NCI-H1048 (cell line): ENCODE measurements around the gene TAL1.
"Not testable (repeated sequence)": the region's sequence is repeated elsewhere in the genome, so short reads cannot be mapped to it uniquely, and the experiment has no call there.

Experiments
- DNase-seq: peaks from one replicate; lab custom pipeline; 2025; lab: John Stamatoyannopoulos, UW

TAL1 gene

GRCh38 chr1:47232187-47232874 lies at the start of gene TAL1:
Gene TAL1 (minus strand): TSS chr1:47232225. CDS start chr1:47225888, 6,337 bp downstream.
- no peak for DNase-seq

GRCh38 chr1:47280142-47280541 lies 48.1 kb upstream of the TAL1 start:
- no peak for DNase-seq

- DNase-seq = no peak
These were observed 44.8 kb upstream of the TAL1 start for GRCh38 chr1:47276850-47277249.

- not testable (repeated sequence) for DNase-seq
These were observed 43.8 kb upstream of the TAL1 start for GRCh38 chr1:47275811-47276210.

GRCh38 chr1:47265529-47265928 lies 33.5 kb upstream of the TAL1 start:
- DNase-seq = not testable (repeated sequence)

DNA sequence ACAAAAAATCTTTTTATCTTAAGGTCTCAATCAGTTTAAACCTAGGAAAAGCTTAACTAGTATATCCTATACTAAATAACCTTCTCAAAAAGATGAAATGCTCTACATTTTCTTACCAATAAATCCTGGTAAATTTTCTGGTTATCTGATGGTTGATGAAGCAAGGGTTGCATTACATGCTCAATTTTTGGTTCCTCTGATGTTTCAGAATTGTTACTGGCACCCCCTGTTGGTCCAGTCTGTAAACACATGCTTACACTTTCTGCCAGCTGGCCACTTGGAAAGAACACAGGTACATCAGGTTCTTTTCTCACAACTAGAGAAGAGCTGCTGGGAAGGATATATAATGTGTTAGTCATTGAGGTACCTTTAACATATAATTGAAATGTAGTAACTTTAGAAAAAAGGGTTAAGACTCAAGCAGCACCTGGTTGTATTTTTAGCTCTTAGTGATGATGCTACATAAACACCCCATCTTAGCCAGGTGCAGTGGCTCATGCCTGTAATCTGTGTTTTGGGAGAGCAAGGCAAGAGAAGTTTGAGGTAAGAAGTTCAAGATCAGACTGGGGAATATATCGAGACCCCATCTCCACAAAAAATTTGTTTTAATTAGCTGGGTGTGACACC lies 30.9 kb upstream of the TAL1 start:
- no peak for DNase-seq

GRCh38 chr1:47257224-47257623 lies 25.2 kb upstream of the TAL1 start:
- no peak for DNase-seq

DNA sequence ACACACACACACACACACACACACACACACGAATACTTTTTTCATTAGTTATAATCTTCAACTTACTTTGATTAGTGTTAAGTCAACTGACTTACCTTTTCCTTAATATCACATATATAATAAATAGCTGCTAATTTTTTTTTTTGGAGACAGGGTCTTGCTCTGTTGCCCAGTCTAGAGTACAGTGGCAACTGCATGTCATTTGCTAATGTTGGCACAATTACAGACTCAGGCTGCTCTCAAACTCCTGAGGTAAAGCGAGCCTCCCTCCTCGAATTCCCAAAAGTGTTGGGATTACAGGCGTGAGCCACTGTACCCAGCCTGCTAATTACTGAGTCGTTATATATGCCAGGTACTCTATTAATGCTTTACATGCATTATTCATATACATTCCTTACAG lies 20.8 kb upstream of the TAL1 start:
- no peak for DNase-seq

DNA sequence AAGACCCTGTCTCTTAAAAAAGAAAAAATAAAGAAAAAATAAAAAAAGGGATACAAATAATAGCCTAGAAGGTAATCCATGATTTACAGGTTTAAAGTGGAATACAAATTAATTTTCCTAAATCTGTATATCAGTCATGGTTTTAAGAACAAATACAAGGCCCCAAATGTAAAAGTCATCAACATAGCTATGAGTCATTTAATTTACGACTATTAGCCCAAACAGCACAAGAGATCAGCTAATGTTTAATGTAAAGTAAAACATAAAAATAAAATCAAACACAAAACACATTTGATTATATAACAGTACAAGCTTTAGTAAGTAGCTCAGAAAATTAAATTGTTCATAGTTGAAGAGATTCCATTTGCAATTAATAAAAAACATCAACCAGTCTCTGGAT lies 20.3 kb upstream of the TAL1 start:
- DNase-seq = no peak

- no peak for DNase-seq
These were observed 17.7 kb upstream of the TAL1 start for GRCh38 chr1:47249755-47250154.

GRCh38 chr1:47244339-47244862 lies 12.4 kb upstream of the TAL1 start:
- DNase-seq = no peak

DNA sequence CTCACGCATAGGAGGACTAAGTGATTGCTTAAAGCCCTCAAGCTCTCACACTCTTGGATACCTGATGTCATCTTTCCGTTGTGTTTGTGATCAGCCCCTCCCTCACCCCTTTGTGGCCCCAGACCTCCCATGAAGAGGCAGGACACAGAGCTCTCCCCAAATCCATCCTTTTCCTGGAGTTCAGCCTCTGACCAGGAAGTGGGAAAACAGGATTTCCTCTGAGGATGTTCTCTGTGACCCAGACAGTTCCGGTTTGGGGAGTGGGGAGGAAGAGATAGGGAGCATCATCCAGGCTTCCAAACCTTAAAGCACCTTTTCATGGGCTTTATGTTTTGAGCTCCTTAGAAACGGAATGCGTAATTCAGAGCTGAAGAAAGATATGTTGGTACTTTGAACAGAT lies 11.9 kb upstream of the TAL1 start:
- no peak for DNase-seq

GRCh38 chr1:47241114-47242113 lies 9.4 kb upstream of the TAL1 start:
- no peak for DNase-seq

DNA sequence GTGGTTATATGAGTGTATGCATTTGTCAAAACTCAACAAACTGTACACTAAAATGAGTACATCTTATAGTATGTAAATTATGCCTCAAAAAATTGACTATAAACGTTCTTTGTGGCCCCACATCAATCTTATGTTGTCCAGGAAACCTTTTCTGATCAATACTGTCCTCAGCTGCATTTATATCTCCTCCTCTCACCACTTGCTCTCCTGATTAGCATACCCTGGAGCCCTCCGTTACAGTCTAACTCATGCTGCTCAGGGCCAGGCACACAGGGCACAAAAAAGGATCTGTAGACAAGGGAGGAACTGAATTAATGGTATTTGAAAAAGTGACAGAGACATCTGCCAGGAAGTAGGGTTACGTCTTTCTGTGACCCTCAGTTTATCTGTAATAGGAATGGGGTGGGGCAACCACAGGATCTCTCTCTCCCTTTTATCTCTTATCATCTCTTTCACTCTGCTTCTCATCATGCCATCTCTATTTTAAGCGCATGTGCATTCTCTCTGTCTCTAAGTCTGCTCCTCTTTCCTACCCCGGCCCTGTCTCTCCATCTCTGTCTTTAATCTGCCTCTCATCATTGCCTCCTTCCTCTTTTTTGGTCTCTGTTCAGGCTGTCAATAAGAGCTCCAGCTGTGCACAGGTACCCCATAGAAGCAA lies 7.0 kb upstream of the TAL1 start:
- no peak for DNase-seq

DNA sequence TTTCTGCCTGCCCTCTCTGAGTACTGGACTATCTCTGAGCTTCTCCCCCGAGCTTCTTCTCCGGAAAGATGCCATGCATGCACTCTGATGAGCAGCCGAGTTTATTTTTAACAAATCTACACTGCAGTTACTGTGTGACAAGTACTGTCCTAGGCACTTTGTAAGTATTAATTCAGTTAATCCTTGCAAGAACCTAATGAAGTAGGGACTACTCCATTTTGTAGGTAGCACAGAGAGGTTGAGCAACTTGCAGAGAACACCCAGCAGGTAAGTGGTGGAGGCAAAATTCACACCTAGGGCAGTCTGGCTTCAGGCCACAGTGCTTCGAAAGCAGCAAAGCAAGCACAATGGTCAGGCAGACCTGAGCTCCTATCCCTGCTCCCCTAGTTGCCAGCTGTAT lies 3.8 kb upstream of the TAL1 start:
- DNase-seq = no peak

DNA sequence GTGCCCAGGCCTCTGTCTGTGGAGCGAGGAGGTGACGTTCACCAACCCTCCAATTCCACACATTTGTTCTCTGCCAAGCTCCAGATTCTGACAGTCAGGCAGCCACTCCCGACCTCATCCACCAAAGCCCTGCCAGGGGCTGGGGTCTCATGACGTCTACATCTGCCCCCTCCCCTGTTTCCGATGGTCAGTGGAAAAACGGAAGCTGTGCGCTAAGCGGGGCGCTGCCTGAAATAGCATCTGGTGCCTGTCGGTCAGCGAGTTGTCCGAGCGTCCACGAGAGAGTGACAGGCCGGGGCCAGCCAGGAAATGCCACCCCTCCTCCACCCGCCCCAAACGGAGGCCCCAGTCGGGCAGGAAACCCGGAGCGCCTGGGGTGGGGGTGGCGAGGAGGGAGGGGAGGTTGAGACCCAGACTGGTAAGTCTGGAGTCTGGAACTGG lies 3.2 kb upstream of the TAL1 start:
- DNase-seq = no peak

- no peak for DNase-seq
These were observed 1.2 kb upstream of the TAL1 start for GRCh38 chr1:47233186-47233585.

DNA sequence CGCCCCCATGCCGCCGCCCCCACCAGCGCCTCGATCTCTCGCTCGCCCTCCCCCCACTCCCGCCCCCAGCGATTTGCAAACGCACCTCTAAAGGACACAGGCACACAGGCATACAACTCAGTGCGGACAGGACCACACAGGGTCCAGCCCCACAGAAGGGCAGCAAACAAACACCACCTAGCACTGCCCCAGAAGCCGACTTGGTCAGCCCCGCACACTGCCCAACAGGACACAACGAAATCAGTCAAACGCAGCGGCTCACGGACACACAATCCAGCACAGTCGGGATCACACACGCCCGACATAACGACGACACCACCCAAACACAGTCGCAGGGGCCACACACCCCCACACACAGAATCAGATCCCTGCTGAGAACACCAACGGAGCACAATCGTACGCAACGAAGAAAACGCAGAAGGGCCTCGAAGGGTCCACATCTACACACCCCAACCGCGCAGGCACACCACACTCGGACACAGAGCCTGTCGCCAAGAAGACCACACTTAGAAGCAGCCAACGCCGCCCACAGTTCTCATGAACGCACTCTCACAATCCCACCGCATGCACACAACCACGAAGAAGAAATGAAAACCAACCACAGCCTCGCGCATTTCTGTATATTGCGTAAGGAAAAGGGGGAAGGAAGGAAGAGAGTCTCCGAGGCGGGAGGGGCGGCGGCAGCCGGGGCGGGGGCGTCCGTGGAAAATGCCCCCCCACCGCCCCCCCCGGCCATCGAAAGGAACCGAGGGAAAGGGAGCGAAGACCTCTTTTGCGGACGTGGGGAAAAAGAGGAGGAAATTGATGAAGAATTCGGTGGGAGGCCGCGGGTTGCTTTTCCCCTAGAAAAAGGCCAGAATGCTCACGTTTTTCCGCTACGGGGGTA lies 481 bp downstream of the TAL1 start:
- DNase-seq = no peak

- DNase-seq = no peak
These were observed 1.2 kb downstream of the TAL1 start for GRCh38 chr1:47230692-47231300.
